Vagina (tissue), 2 donors: Measurements from ENCODE around the gene NFATC2.

Source experiments
- CTCF ChIP-seq, 3 experiments: fragments of 450-650 bp in 2 of 3; fragments of 200-600 bp in 1 of 3; sonication (generic) in 1 of 3; IDR thresholded peaks; one replicate each; pipeline ENCODE4 v1.5.1; 2017 to 2019; ENCODE audit warnings: antibody characterized with exemption in 3 of 3, mild to moderate bottlenecking in 2 of 3, moderate library complexity in 2 of 3
- POLR2A ChIP-seq, 2 donors: fragments of 450-650 bp; IDR thresholded peaks; one replicate each; pipeline ENCODE4 v1.6.1; 2017; ENCODE audit warnings: antibody characterized with exemption in 2 of 2, mild to moderate bottlenecking in 2 of 2, moderate library complexity in 2 of 2
- POLR2AphosphoS5 ChIP-seq, 2 donors: sonication (generic); formaldehyde crosslinking; IDR thresholded peaks; one replicate each; pipeline ENCODE4 v1.9.0; 2017; ENCODE audit warnings: antibody characterized with exemption in 2 of 2, mild to moderate bottlenecking in 2 of 2, low read depth in 1 of 2; ENCODE audit not compliant: insufficient read depth in 1 of 2

GRCh38 chr20:51382111-51382985, 160.2 kb downstream of the NFATC2 start:
- no peak for TF ChIP-seq CTCF (IDR thresholded peaks at IDR 0.05)
- no peak for TF ChIP-seq POLR2A (IDR thresholded peaks at IDR 0.05)
- no peak for TF ChIP-seq POLR2AphosphoS5 (IDR thresholded peaks at IDR 0.05; ENCODE audit: insufficient read depth in 1 of 2, low read depth in 1 of 2)
